BJ (cell line): Measurements from ENCODE around the gene DRC3. TPM values are rescaled to one million over a fixed set of nuclear protein-coding genes. Genes with fewer than 3 reads are reported as not detected.

Source experiments
- CTCF ChIA-PET: fragments of 350-600 bp; formaldehyde crosslinking; extraction: SDS; loops from one replicate; lab custom pipeline; 2021; ENCODE audit warnings: antibody characterized with exemption, inconsistent platforms; lab: Yijun Ruan, JAX
- POLR2A ChIA-PET: fragments of 300-600 bp; sonication (Branson Sonifier 250); formaldehyde crosslinking; extraction: SDS; loops from one replicate; lab custom pipeline; 2021; ENCODE audit warnings: antibody characterized with exemption; lab: Charles Lee
- DNase-seq: peaks from one replicate; pipeline ENCODE4 v3.0.0-alpha.2; 2011; ENCODE audit warnings: low read depth
- H3K27me3 ChIP-seq: 2 replicates; pipeline ENCODE4 v1.6.0; 2011; ENCODE audit warnings: low read length; ENCODE audit not compliant: control insufficient read depth, insufficient read depth
- H3K36me3 ChIP-seq: 2 replicates; pipeline ENCODE4 v1.5.1; 2011; ENCODE audit warnings: low read length; ENCODE audit not compliant: control insufficient read depth, insufficient read depth
- H3K4me3 ChIP-seq: 2 replicates; pipeline ENCODE4 v1.5.1; 2011; ENCODE audit warnings: low read depth, mild to moderate bottlenecking, control low read depth, low read length
- polyA plus RNA-seq: library from polyadenylated mRNA; depleted of rRNA; stranded (reverse); fragments of >200 nt; gene quantifications from 2 replicates; pipeline ENCODE4 v1.2.3, GENCODE V29; 2011
- TF ChIP-seq, protein P1 (sequence below): IDR thresholded peaks from 2 replicates; pipeline ENCODE4 v1.5.1; 2011; ENCODE audit warnings: low read depth, mild to moderate bottlenecking, control low read depth, inconsistent platforms, low read length, moderate library complexity; ENCODE audit not compliant: insufficient read depth

DRC3 gene
- polyA plus RNA-seq, 1 experiment = 1.2 TPM

DNA sequence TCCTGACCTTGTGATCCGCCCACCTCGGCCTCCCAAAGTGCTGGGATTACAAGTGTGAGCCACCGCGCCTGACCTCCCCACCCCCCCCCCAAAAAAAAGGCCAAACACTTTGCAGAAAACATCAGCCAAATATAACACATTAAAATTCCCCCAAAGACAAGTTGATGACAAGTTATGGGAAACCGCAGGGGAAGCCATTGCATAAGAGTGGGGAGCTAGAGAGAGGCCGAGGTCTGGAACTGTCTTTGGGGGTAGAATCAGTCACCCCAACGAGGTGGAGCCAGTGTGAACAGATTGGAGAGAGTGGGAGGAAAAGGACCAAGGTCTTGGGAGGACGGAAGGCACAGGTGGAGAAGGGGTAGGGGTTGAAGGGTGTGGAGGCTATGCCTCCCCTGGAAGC lies 2.8 kb downstream of the DRC3 start:
- TF ChIP-seq, protein P1, sequence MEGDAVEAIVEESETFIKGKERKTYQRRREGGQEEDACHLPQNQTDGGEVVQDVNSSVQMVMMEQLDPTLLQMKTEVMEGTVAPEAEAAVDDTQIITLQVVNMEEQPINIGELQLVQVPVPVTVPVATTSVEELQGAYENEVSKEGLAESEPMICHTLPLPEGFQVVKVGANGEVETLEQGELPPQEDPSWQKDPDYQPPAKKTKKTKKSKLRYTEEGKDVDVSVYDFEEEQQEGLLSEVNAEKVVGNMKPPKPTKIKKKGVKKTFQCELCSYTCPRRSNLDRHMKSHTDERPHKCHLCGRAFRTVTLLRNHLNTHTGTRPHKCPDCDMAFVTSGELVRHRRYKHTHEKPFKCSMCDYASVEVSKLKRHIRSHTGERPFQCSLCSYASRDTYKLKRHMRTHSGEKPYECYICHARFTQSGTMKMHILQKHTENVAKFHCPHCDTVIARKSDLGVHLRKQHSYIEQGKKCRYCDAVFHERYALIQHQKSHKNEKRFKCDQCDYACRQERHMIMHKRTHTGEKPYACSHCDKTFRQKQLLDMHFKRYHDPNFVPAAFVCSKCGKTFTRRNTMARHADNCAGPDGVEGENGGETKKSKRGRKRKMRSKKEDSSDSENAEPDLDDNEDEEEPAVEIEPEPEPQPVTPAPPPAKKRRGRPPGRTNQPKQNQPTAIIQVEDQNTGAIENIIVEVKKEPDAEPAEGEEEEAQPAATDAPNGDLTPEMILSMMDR = no peak
- ChIA-PET CTCF (interaction anchor here (0.7 kb wide), 3 partner anchors 28 to 84 kb away, joined by 3 to 4 read pairs (median 3); no protein-coding TSS in a partner anchor), POLR2A (no interaction called here)
- no peak for DNase-seq
- H3K27me3 ChIP-seq = no peaks in the 10 kb centered on the region
- no peaks in the 10 kb centered on the region for H3K36me3 ChIP-seq
- H3K4me3 ChIP-seq = no peak overlapping the region

DNA sequence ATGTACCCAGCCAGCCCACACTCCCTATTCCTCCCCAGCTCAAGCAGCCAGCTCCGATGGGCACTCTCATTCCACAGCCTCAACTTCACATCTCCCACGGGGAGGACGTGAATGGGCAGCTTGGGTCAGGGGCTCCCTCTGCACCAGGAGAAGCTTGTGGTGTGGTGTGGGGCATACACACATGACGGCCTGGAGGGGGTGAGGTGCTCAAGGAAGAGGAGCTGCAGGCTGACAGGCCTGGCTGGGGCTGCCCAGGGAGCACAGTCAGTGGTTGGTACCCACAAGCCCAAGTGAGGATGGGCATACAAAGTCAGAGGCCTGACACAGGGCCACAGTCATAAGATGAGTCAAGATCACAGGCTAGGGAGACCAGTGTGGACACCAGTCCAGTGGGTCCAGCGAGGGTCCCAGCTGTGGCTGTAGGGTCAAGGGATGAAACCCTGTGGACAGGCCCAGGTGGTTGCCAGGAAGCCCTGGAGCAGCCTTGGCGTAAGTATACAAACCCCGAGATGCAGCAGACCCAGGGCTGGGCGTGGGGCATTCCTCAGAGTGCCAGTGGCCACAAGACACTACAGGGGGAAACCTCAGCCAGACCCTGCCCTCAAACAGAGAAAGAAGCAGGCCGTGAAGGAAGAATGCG lies 4.4 kb downstream of the DRC3 start:
- H3K27me3 ChIP-seq = no peaks in the 10 kb centered on the region
- TF ChIP-seq, protein P1 = no peak
- DNase-seq = no peak
- ChIA-PET POLR2A (no interaction called here), CTCF (no interaction called here)
- H3K36me3 ChIP-seq = no peaks in the 10 kb centered on the region
- H3K4me3 ChIP-seq = no peak overlapping the region

DNA sequence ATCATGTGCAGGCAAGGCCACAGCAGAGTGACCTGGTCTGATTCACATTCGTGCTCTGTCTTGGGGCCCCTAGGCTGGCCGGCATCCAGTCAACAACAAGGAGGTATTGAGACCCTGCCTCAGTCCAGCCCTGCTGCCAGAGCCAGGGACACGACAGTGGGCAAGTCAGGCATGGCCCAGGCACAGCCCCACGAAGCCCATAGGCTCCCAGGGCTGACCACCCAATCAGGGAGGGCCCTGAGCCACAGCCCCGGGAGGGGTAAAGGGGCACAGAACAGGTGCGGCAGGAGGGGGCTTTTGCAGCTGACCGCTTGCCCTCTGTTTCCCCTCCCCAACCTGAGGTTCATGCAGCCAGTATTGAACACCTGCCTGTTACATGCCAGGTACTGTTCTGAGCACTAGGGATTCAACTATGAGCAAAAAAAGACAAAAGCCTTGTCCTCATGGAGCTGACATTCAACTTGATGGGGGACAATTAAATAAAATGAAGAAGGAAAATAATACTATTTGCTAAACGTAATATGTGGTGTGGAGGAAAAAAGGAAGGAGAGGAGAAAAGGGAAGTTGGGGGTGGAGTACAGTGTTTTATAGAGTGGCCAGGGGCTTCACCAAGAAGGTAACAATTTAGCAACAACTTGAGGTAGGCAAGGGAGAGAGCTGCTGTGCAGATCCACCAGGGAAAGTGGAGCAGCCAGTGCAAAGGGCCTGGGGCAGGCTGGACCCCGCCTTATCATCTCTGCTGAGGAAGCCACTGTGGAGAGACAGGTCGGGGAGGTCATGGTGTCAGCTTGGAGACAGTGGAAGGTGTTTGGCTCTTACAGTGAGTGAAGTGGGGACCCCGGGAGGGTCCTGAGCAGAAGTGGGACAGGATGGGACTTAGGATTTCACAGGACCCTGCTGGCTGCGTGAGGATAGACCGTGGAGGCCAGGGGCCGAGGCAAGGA lies 6.1 kb downstream of the DRC3 start:
- POLR2A ChIA-PET = interaction anchor here (0.6 kb wide), 1 partner anchor 29 kb away, joined by 3 read pairs; no protein-coding TSS in a partner anchor
- TF ChIP-seq, protein P1 = no peak

DNA sequence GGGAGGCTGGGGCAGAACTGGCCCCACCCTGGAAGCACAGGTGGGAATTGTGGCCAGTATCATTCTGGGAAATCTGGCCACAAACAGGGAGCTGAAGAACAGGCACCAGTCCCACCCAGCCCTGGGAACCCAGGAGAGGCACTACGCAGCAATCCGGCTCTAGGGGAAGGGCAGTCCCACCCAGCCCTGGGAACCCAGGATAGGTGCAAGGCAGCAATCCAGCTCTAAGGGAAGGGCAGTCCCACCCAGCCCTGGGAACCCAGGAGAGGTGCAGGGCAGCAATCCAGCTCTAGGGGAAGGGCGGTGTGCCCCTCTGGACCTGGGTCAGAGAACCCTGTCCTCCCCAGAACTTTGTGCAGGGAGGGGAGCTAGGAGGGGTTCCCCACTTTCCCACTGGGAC lies 7.1 kb downstream of the DRC3 start:
- ChIA-PET POLR2A (no interaction called here), CTCF (no interaction called here)
- Histone ChIP-seq H3K27me3 (no peaks in the 10 kb centered on the region), H3K4me3 (no peak overlapping the region), H3K36me3 (no peaks in the 10 kb centered on the region)
- DNase-seq = no peak
- TF ChIP-seq, protein P1 = no peak

More for the DNA sequence above, 6.1 kb downstream of the DRC3 start:
- Histone ChIP-seq H3K4me3 (no peak overlapping the region), H3K36me3 (no peaks in the 10 kb centered on the region), H3K27me3 (no peaks in the 10 kb centered on the region)
- CTCF ChIA-PET = no interaction called here
- DNase-seq = no peak

DNA sequence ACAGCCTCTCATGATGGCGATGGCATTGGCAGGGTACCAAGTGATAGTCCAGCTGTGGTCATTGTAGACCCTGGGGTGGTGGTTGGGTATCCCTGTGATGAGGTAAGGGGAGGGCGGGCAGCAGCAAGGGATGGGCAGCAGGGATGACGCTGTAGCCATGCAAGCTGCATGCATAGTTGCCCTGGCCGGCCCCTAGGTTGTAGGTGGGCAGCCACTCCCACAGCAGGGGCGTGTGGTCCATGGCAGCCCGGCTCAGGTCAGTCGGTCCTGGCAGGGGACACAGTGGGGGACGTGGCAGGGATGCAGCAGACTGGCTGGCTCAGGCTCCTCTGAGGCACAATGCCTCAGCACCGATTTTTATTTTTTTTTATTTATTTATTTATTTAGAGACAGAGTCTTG lies 8.7 kb downstream of the DRC3 start:
- ChIA-PET POLR2A (no interaction called here), CTCF (interaction anchor here (1.0 kb wide), 1 partner anchor 51 kb away, joined by 3 read pairs; no protein-coding TSS in a partner anchor)
- TF ChIP-seq, protein P1 = no peak
- no peak for DNase-seq
- Histone ChIP-seq H3K27me3 (no peaks in the 10 kb centered on the region), H3K4me3 (no peak overlapping the region), H3K36me3 (no peaks in the 10 kb centered on the region)
